ENCODE results near the gene LRRC59.

The LRRC59 gene

DNA sequence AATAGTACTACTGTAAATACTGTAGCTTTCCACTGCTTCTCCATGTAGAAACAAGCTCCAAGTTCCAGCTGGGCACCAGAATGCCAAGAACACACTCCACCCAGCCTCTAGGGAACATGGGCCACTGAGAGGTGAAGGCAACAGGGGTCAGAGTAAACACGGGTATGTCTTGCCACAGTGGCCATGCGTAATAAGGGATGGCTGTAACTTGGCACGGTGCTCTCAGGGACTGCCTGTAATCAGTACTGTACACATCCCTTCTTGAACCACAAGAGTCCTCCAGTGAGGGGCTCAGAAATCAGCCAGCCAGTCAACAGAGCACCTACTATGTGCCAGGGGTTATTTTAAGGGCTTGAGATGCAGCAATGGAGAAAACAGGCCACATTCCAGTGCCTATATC lies 10.8 kb downstream of the LRRC59 start:
- no peak for DNase-seq (ENCODE audit: low read depth)
- TF ChIP-seq, protein P1, sequence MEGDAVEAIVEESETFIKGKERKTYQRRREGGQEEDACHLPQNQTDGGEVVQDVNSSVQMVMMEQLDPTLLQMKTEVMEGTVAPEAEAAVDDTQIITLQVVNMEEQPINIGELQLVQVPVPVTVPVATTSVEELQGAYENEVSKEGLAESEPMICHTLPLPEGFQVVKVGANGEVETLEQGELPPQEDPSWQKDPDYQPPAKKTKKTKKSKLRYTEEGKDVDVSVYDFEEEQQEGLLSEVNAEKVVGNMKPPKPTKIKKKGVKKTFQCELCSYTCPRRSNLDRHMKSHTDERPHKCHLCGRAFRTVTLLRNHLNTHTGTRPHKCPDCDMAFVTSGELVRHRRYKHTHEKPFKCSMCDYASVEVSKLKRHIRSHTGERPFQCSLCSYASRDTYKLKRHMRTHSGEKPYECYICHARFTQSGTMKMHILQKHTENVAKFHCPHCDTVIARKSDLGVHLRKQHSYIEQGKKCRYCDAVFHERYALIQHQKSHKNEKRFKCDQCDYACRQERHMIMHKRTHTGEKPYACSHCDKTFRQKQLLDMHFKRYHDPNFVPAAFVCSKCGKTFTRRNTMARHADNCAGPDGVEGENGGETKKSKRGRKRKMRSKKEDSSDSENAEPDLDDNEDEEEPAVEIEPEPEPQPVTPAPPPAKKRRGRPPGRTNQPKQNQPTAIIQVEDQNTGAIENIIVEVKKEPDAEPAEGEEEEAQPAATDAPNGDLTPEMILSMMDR (IDR thresholded peaks at IDR 0.05; ENCODE audit: control insufficient read depth, insufficient read depth, low read depth, low read length, missing control alignments): no peak
- H3K4me3 ChIP-seq (ENCODE audit: control insufficient read depth, low read depth, low read length): no peak overlapping the region

GRCh38 chr17:50382931-50383330 lies 14.4 kb downstream of the LRRC59 start:
- no peak overlapping the region for H3K4me3 ChIP-seq (ENCODE audit: control insufficient read depth, low read depth, low read length)
- TF ChIP-seq, protein P1 (IDR thresholded peaks at IDR 0.05; ENCODE audit: control insufficient read depth, insufficient read depth, low read depth, low read length, missing control alignments): no peak
- DNase-seq (ENCODE audit: low read depth): no peak

DNA sequence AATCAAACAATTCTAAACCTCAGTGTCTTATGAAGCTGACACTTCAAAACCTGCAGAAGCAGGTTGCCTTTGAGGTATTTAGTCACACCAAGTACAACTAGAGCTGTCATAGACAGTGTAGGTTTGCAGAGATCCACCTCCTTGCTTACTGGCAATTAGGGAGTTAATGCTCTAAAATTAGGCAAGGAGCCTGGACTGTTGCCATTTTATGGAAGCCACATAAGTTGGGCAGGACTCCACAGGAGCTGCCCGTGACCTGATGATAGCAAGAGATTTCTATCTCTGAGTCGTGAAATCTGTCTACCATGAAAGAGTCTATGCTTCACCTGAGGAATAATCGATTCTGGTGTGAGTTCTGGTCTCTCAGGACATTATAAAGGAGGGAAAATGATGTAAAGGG lies 15.4 kb downstream of the LRRC59 start:
- TF ChIP-seq, protein P1 (IDR thresholded peaks at IDR 0.05; ENCODE audit: control insufficient read depth, insufficient read depth, low read depth, low read length, missing control alignments): no peak
- H3K4me3 ChIP-seq (ENCODE audit: control insufficient read depth, low read depth, low read length): no peak overlapping the region
- DNase-seq (ENCODE audit: low read depth): no peak

DNA sequence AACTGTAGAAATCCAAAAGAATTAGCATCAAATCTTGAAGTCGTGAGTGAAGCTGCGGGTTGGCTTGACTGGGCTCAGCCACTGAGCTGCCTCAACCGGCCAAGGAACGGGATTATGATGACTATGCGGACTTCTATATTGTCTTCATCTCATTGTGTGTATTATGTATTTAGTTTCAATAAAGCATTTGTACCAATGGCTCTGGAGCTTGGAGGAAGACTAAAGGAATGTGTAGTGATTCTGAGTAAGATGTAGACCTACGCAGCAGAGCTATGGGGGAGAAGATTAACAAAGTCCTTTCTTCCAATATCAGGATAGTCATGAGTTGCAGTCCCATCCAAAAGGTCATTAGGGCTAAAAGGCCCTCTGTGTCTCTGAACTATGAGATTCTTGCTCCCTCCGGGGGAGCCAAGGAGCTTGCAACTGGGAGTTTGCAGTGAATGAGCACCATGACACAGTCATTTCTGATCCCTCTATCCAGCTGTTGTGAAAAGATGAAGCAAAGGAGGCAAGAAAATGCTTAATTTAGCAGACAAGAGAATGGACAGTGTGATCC lies 16.0 kb downstream of the LRRC59 start:
- DNase-seq (ENCODE audit: low read depth): no peak
- no peak overlapping the region for H3K4me3 ChIP-seq (ENCODE audit: control insufficient read depth, low read depth, low read length)
- TF ChIP-seq, protein P1 (IDR thresholded peaks at IDR 0.05; ENCODE audit: control insufficient read depth, insufficient read depth, low read depth, low read length, missing control alignments): no peak

DNA sequence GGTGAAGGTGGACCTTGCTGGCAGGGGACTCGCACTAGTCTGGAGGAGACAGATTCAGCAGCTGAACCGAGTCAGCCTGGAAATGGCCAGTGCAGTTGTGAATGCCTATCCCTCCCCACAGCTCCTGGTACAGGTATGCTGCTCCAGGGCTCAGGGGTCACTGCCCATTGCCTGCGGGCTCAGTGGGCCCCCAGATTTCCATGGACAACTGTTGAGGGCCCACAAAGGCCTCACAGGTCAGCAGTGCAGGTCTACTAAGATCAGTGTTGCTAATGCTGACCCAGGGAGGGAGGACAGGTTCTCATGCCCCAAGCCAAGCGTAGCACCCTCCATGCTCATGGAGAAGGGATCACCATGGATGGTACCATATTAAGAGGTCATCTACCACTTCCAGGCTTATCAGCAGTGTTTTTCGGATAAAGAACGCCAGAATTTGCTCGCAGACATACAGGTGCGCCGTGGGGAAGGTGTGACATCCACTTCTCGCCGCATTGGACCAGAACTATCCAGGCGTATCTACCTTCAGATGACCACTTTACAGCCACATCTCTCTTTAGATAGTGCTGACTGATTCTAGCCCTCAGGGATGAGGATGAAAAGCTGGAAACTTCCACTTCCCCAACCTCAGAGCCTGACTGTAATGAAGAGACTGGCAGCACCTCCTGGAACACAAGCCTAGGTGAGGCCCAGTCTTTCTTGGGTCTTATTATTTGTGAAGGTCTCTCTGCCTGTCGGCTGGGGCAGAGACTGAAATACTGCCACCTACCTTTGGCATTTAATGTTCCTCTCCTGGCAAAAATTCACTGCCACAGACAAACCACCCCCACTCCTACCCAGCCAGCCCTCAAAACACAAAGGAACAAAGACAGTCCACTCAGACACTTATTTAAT lies 16.7 kb downstream of the LRRC59 start:
- H3K4me3 ChIP-seq (ENCODE audit: control insufficient read depth, low read depth, low read length): no peak overlapping the region
- TF ChIP-seq, protein P1 (IDR thresholded peaks at IDR 0.05; ENCODE audit: control insufficient read depth, insufficient read depth, low read depth, low read length, missing control alignments): peak; percentile 18
- DNase-seq (ENCODE audit: low read depth): no peak

GRCh38 chr17:50379351-50380132 lies 17.8 kb downstream of the LRRC59 start:
- TF ChIP-seq, protein P1 (IDR thresholded peaks at IDR 0.05; ENCODE audit: control insufficient read depth, insufficient read depth, low read depth, low read length, missing control alignments): no peak
- no peak for DNase-seq (ENCODE audit: low read depth)
- no peak overlapping the region for H3K4me3 ChIP-seq (ENCODE audit: control insufficient read depth, low read depth, low read length)
